CD4-positive, alpha-beta T cell treated with Interleukin-4 for 1 hour (primary cell): ENCODE results near the gene KCNT2.
"Not testable (repeated sequence)": the region's sequence is repeated elsewhere in the genome, so short reads cannot be mapped to it uniquely, and the experiment has no call there.

ENCODE experiments used
- DNase-seq, 2 donors: peaks; one replicate each; pipeline ENCODE4 v3.0.0-alpha.2; 2020 to 2022

The KCNT2 gene

DNA sequence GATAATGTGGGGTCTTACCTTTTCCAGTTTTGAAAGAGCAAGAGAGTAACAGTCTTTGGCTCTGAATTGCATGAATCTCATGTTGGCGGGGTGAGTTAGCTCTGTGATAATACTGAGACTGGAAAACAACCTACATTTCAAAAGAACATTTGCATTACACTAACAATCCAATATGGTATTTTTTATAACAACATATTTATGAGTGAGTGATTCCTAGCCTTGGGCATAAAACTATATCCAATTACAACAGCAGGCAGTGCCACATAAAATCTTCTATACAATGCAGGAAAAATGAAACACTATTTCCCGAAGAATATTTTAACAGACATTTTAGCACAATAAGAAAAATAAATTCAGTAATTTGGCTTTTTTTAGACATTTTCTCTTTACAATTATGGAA, 303.0 kb downstream of the KCNT2 start:
- DNase-seq, result no peak

DNA sequence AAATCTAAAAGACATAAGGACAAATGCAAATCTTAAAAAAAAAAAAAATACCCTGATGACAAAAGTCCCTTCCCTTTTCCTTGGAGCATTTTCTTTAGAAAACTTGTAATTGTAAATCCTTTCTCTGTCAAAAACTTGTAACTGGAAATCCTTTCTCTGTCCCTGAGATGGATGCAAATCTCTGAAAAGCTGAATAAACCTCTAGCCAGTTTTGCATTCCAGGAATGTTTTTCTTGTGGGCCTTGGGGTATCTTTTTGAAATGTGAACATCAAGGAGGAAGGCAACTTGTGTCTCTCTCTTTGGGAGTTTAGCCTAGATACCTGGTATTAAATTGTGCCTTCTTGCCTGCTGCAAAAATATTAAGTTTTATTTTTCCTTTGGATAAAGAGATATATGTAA, 305.3 kb downstream of the KCNT2 start:
- no peak for DNase-seq

DNA sequence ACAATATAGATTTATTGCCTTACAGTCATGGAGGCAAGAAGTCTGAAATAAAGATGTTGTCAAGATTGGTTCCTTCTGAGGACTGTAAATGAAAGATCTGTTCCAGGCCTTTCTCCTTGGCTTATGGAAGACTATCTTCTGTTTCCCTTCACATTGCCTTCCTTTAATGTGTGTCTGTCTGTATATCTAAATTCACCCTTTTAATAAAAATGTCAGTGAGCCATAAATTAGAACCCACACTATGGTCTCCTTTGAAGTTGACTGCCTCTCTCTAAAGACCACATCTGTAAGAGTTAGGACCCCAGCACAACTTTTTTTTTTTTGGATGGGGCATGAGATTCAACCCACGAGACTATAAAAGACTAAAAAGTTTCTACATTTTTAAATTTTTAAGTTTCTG, 305.8 kb downstream of the KCNT2 start:
- no peak for DNase-seq

DNA sequence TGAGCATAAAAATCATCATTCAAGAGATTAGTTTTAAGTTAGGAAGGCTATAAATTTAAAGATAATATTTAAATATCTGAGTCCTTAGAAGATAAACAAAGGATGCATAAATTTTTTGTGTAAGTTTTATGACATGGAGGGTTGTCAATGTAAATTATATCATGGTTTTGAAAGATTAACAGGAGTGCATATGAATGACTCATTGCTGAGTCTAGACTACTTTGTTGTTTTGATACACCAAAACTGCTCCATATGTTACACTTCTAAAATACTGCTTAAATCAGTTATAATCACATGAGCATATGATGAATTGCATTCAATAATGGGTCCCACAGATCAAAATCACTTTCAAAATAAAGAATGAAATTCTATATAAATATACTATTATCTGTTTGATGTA, 312.5 kb downstream of the KCNT2 start:
- DNase-seq, result no peak

DNA sequence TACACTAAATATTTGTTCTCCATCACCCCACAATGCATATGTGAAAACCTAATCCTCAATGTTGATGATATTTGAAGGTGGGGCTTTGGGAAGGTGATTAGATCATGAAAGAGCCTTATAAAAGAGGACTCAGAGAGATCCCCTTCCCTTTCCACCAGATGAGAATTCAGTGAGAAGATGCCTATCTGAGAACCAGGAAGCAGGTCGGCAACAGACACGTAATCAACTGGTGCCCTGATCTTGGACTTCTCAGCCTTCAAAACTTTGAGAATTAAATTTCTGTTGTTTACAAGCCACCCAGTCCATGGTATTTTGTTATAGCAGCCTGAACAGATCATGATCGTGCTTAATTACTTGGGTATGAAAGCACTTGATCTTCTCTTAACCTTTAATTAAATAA, 329.4 kb downstream of the KCNT2 start:
- DNase-seq, result no peak

DNA sequence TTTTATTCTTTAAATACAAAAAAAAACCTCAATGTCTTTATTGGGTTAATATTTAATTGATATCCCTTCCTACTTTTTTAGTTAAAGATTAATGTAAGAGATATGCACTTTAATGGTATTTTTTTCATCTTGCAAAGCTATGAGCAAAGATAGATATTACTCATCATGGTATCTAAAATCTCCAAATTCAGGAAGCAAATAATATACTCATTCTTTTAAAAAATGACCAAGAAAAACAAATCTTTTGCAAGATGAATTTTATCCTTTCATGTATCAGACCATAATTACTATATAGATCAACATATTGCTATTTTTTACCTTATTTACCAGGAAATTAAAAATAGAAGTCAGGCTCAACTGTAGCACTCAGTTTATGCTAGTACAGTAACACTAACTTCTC, 330.4 kb downstream of the KCNT2 start:
- DNase-seq, result no peak

DNA sequence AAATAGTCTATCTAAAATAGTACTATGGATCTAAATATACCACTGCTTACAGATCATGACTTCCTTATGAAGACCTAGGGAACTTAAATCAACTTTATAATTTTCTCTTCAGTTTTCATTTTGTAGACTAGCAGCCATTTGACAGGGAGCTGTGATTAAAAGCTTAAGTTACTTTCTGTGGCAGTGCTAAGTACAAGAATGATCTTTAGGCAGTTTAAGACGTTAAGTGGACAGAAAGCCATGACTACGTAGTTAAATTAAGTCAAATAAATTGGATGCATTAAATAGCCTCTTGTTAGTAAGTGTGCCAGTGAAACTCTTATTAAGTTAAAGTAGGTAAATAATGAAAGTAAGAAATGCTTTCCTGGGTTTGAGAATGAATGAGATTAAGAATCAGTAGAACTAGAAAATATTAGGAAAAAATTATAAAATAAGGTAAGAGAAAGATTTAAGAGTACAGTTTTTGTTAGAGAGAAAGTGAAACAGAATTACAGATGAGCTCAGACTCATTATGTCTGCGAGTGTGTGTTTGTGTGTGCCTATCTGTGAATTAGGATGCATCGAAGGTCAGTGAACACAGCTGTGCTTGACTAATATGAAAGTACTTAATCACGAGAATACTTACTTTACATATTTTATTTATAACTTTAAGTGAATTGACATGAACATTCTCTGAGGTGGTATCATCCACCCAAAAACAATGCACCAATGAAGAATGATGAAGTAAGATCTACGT, 336.9 kb downstream of the KCNT2 start:
- DNase-seq, result no peak

DNA sequence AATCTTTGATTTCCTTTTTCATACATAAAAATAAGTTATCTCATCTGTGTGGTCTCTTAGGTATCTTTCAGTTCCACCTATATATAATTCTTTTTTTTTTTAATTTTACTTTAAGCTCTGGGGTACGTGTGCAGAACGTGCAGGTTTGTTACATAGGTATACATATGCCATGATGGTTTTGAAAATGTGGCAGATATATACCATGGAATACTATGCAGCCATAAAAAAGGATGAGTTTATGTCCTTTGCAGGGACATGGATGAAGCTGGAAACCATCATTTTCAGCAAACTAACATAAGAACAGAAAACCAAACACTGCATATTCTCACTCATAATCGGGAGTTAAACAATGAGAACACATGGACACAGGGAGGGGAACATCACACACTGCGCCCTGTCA, 345.2 kb downstream of the KCNT2 start:
- DNase-seq, result not testable (repeated sequence)

DNA sequence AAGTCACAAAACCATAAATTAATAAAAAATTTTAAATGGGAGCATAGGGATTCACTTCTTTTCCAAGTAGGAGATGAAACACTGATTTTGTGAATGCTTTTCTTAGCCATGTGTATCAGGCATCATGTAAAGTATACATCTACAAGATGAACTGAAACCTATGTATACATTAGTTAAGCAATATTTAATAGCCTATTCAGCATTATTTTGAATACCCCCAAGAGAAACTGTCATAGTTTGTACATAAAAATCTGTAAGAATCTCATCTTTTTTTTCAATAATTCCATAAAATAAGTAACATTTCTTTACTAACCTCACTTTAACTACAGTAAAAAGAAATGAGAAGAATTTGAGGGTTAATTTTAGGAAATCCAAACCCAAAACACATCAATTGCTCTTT, 348.0 kb downstream of the KCNT2 start:
- no peak for DNase-seq

DNA sequence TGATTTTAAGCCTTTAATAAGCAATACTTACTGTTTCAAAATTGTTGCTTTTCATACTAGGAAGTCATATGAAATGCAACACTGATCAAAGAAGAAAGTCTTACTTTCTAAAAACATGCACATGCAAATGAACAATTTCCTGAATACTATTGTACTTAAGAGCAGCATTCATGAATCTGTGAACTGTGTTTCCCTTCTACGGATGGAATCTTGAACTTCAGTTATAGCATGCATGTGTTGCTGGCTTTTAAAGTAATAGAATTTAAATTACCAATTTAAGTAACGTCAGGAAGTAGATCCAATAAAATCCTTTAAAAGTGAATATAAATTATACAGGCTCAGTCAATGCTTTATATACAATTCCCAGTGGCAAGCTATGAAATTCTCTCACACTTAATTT, 348.9 kb downstream of the KCNT2 start:
- DNase-seq, result no peak

DNA sequence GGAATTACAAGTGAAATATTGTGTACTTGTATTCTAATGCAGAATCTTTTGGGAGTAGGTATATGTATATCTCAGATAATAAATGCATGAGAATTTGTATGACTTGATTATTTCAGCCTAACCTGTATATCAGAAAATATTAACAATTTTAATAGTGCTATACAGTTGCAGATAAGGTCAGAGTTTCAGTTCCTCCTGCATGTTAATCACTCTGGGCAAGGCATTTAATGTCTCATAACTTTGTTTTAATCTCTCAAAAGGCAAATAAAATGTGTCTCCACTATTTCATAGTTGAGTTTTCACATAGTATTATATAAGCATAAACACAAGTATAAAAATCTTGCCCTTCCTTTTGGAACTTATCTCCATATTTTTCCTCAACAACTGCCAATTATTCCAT, 352.5 kb downstream of the KCNT2 start:
- no peak for DNase-seq

DNA sequence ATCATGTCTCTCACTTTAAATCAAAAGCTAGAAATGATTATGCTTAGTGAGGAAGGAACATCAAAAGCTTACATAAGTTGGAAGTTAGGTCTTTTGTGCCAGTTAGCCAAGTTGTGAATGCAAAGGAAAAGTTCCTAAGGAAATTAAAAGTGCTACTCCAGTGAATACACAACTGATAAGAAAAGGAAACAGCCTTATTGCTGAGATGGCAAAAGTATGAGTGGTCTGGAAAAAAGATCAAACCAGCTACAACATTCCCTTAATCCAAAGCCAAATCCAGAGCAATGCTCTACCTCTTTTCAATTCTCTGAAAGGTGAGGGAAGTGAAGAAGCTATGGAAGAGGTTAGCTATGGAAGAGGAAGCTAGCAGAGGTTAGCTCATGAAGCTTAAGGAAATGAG, 378.7 kb downstream of the KCNT2 start:
- no peak for DNase-seq

DNA sequence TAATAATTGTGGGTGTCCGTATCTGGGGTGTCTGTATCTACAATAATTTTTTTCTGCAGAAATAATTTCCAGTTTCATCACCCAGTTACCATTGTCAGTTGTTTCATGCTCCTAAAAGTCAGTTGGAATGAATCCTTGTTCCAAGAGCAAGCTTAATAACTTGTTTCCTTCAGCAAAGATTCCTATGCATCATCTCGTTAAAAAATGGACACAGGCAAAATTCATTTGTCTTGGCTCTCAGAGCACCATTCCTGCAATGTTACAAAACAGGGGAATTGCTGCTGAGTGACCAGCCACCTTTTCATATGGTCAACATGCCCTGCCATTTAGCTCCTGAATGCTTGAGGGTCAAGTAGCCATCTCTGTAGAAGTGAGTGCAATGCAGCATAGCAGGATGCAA, 393.4 kb downstream of the KCNT2 start:
- DNase-seq, result no peak

DNA sequence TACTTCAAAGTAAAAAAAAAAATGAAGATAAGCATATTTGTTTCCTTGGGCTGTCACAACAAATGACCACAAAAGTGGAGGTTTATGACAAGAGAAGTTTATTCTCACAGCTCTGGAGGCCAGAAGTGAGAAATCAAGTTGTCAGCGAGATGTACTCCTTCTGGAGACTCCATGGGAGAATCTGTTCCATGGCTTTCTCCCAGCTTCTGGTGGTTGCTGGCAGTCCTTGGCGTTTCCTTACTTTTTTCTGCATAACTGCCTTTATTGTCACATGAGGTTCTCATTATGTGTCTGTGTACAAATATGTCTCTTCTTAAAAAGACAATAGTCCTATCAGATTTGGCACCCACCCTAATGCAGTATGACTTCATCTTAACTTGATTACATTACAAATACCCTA, 398.3 kb downstream of the KCNT2 start:
- DNase-seq, result no peak

DNA sequence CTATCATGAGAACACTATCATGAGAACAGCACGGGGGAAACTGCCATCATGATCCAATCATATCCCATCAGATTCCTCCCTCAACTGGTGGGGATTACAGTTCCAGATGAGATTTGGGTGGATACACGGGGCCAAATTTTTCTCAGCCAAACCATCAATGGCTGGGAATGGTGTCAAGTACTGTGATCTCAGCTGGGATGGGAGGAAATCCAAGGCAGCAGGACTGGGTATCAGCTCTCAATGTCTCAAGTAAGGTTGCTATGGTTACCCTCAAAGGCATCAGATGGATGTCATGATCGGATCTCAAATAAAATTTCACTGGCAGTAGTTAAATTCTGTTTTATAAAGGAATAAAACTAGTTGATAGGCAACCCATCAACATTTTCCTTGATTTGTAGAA, 399.0 kb downstream of the KCNT2 start:
- DNase-seq, result no peak

DNA sequence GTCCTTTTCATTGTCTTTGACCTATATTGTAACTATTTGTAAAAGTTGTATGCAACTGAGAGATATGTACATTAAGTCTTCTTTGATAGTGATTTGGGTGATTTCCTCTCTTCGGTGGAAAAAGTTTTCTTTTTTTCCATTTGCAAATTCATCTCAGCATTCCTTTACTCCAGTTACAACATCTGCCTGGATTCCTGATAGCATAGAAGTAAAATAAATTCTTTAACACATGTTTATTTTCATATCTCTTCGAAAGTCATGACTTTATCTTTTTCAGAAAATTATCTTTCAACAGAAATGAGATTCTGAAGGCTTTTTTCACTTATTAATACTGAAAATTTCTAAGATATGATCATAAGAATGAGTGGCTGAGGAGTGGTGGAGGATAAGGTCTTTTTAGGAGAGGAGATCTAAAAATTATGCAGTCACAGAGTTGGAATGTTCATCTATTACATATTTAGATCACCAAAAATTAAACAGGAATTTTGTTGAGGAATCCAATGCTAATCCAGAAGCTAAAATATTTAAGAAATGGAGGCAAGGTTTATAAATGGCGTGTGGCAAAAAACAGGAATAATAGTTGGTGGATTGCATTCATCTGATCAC, 400.5 kb downstream of the KCNT2 start:
- no peak for DNase-seq

DNA sequence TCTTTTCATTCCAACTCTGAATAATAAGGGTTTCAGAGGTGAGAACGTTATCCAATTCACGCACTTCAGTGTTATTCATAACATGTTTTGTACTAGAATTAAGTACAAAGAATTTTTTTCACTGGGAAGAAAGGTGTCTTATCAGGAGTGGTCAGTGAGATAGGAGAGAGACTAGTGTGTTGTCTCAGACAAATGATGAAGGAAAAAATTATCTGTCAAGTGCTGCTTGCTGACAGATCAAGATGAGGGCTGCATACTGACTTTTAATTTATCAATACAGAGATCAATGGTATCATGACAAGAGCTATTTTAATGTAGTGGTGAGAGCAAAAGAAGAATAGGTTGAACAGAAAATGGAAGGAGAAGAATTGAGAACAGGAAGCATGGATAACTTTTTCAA, 402.4 kb downstream of the KCNT2 start:
- no peak for DNase-seq

DNA sequence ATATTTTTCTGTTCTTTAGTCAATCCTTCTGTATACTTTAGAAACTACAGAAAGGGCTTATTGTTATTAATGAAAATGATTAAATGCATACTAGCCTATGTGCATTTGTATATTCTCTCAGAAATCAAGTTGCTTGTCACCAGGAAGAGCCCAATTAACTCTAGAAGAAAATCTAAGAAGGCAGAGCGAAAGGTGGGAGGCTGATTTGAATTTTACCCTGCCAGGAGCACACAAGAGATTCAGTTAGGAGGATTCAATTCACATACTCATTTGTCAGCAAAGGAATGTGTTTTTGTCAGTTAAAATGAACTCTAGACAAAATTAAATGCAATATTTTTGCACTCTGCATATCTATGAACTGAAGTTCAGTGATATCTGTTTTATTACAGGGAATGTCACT, 411.8 kb downstream of the KCNT2 start:
- no peak for DNase-seq

DNA sequence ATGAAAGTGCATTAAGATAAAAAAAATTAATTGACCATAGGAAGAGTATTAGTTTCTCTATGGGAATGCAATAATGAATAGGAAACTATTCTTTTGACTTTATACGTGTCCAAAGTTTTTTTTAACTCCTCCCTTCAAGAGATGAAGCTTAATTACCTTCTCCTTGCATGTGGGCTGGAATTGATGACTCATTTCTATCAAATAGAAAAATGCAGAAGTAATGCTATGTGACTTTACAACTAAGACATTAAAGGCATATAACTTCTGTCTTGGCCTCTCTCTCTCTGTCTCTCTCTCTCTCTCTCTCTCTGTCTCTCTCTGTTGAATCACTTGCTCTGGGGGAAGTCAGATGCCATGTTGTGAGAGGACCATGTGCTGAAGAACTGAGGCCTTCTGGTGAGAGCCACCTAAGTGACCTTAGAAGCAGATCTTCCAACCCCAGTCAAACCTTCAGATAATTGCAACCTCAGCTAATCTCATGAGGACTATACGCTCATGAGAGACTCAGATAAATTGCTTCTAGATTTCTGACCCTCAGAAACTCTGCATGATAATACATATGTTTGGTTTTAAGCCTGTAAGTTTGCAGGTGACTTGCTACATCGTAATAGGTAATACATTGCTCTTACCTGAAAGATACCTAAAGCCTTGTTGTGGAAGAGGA, 414.2 kb downstream of the KCNT2 start:
- DNase-seq, result no peak

DNA sequence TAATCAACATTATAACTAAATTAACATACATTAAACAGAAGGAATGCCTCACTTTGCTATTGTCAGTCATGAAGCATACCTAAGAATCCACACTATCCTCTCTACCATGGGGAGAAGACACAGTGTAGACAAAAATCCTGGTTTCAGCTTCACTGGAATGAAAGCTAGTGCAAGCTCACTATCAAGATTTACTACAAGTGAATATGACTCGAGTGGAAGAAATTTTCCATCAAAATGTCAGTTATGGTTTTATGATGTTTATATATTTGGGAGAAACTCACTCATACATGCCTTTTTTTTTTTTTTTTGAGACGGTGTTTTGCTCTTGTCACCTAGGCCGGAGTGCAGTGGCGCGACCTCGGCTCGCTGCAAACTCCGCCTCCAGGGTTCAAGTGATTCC, 424.3 kb downstream of the KCNT2 start:
- no peak for DNase-seq

DNA sequence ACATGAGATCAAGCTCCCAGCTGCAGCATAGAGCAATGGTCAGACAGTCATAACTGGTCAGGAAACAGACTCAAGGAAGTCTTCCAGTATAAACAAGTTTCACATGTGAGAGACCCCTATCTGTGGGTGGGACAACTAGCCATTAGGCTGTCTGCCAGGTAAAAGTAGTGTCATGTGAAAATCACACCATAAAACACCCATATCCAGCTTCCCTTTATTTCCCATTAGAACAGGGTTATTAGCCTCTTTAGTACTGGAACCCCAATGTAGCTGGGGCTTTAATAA, 426.7 kb downstream of the KCNT2 start:
- no peak for DNase-seq

DNA sequence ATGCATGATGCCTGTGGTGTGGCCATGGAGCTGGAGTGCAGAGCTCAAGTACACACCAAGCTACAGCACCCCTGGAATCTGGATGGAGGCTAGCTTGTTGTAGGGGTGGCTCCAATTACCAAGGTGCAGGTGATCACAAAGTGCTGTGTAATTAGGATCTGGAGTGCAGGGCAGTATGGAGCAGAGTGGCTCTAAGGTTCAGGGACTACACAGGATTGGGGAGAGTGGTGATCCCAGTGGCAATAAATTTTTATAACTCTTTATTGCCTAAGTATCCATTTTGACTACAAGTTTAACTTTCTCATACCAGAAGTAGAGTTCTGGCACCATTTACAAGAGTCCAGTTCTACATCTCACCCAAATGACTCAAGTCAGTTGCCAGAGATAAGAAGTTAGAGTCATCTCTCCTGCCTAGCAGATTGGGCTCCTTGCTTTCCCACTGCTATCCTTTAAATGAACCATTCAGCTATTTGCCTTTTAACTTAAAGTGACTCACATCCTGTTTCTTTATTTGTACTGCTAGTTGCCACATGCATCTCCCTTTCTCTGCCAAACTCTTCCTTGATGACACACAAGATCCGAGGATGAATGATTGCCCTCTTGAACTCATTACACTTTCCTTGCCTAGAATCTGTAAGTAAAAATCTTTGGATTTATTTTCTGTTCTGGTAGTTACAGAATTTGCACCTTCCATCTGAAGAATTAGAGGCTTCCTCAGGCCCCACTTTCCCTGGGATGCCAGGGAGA, 427.2 kb downstream of the KCNT2 start:
- DNase-seq, result no peak

DNA sequence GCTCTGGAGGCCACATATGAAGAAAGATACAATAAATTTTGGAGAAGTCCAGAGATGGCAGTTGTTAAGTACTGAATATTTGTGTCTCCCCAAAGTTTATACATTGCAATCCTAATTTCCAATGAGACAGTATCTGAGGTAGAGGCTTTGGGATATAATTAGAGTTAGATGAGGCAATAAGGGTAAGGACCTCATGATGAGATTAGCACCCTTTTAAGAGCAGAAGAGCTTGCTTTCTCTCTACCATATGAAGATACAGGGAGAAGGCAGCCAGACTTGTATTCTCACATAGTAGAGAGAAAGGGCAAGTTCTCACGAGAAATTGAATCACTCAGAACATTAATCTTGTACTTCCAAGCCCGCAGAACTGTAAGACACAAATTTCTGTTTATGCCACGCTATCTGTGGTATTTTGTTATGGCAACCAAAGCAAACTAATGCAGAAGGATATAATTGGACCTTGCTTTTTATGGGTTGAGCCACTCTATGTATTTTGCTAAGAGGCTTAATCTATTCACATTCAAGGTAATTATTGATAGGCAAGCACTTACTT, 430.1 kb downstream of the KCNT2 start:
- no peak for DNase-seq
